GM12801 (cell line): Measurements from ENCODE around the gene ADARB2.

Experiments
- CTCF ChIP-seq: IDR thresholded peaks from one replicate; pipeline ENCODE4 v1.5.1; 2011; ENCODE audit warnings: control low read depth; ENCODE audit not compliant: insufficient read length; ENCODE audit errors: extremely low read depth

Gene ADARB2

GRCh38 chr10:1183701-1184100 is 553.6 kb downstream of the ADARB2 start:
- TF ChIP-seq CTCF, result no peak

GRCh38 chr10:1183033-1183396 is 554.3 kb downstream of the ADARB2 start:
- TF ChIP-seq CTCF, result no peak

- no peak for TF ChIP-seq CTCF
These were observed 554.9 kb downstream of the ADARB2 start for GRCh38 chr10:1182280-1183032.

GRCh38 chr10:1180836-1181235 is 556.5 kb downstream of the ADARB2 start:
- no peak for TF ChIP-seq CTCF

- TF ChIP-seq CTCF, result no peak
These were observed 557.1 kb downstream of the ADARB2 start for GRCh38 chr10:1180071-1180730.

GRCh38 chr10:1179346-1180070 is 557.8 kb downstream of the ADARB2 start:
- no peak for TF ChIP-seq CTCF

- no peak for TF ChIP-seq CTCF
These were observed 558.8 kb downstream of the ADARB2 start for GRCh38 chr10:1178506-1178905.
